Measurements from ENCODE around the gene LHX6.

LHX6 gene

GRCh38 chr9:122204055-122204454, 24.7 kb downstream of the LHX6 start:
- no peak overlapping the region for H3K4me3 ChIP-seq (ENCODE audit: control insufficient read depth, low read depth, low read length)
- TF ChIP-seq CTCF (conservative IDR thresholded peaks at IDR 0.05; ENCODE audit: control insufficient read depth, insufficient read depth, low read depth, low read length), result no peak
- DNase-seq (ENCODE audit: low read depth), result no peak

GRCh38 chr9:122202111-122202510, 26.6 kb downstream of the LHX6 start:
- H3K4me3 ChIP-seq (ENCODE audit: control insufficient read depth, low read depth, low read length), result no peak overlapping the region
- DNase-seq (ENCODE audit: low read depth), result no peak
- TF ChIP-seq CTCF (conservative IDR thresholded peaks at IDR 0.05; ENCODE audit: control insufficient read depth, insufficient read depth, low read depth, low read length), result no peak

- no peak for TF ChIP-seq CTCF (conservative IDR thresholded peaks at IDR 0.05; ENCODE audit: control insufficient read depth, insufficient read depth, low read depth, low read length)
- peak; percentile 50 for DNase-seq (ENCODE audit: low read depth)
- no peak overlapping the region for H3K4me3 ChIP-seq (ENCODE audit: control insufficient read depth, low read depth, low read length)
Observed at GRCh38 chr9:122201641-122202040, 27.1 kb downstream of the LHX6 start.

GRCh38 chr9:122200960-122201595, 27.7 kb downstream of the LHX6 start:
- DNase-seq (ENCODE audit: low read depth), result peak; percentile 74
- TF ChIP-seq CTCF (conservative IDR thresholded peaks at IDR 0.05; ENCODE audit: control insufficient read depth, insufficient read depth, low read depth, low read length), result no peak
- no peak overlapping the region for H3K4me3 ChIP-seq (ENCODE audit: control insufficient read depth, low read depth, low read length)

- no peak for TF ChIP-seq CTCF (conservative IDR thresholded peaks at IDR 0.05; ENCODE audit: control insufficient read depth, insufficient read depth, low read depth, low read length)
- DNase-seq (ENCODE audit: low read depth), result no peak
- H3K4me3 ChIP-seq (ENCODE audit: control insufficient read depth, low read depth, low read length), result no peak overlapping the region
Observed at GRCh38 chr9:122197882-122198281, 30.9 kb downstream of the LHX6 start.

- no peak for DNase-seq (ENCODE audit: low read depth)
- no peak for TF ChIP-seq CTCF (conservative IDR thresholded peaks at IDR 0.05; ENCODE audit: control insufficient read depth, insufficient read depth, low read depth, low read length)
- no peak overlapping the region for H3K4me3 ChIP-seq (ENCODE audit: control insufficient read depth, low read depth, low read length)
Observed at GRCh38 chr9:122197426-122197825, 31.3 kb downstream of the LHX6 start.

GRCh38 chr9:122195875-122196274, 32.9 kb downstream of the LHX6 start:
- TF ChIP-seq CTCF (conservative IDR thresholded peaks at IDR 0.05; ENCODE audit: control insufficient read depth, insufficient read depth, low read depth, low read length), result no peak
- no peak for DNase-seq (ENCODE audit: low read depth)
- no peak overlapping the region for H3K4me3 ChIP-seq (ENCODE audit: control insufficient read depth, low read depth, low read length)
